Upper lobe of left lung (tissue), 4 donors: ENCODE measurements around the gene WDTC1.

ENCODE experiments used
- CTCF ChIP-seq, 6 experiments: fragments of 450-650 bp in 4 of 6; fragments of 200-600 bp in 2 of 6; sonication (generic) in 2 of 6; IDR thresholded peaks; one replicate each; pipeline ENCODE4 v1.5.1; 2016 to 2019; ENCODE audit warnings: antibody characterized with exemption in 6 of 6
- POLR2A ChIP-seq, 4 donors: fragments of 450-650 bp; IDR thresholded peaks; one replicate each; pipeline ENCODE4 v1.5.1; 2016 to 2017; ENCODE audit warnings: antibody characterized with exemption in 4 of 4, mild to moderate bottlenecking in 2 of 4

DNA sequence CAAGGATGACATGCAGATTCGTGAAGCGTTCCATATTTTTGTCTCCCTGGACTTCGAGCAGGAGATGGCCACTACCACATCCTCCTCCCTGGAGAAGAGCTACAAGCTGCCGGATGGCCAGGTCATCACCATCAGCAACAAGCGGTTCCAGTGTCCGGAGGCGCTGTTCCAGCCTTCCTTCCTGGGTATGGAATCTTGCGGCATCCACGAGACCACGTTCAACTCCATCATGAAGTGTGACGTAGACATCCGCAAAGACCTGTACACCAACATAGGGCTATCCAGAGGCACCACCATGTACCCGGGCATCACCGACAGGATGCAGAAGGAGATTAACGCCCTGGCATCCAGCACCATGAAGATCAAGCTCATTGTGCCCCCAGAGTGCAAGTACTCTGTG lies 90.9 kb downstream of the WDTC1 start:
- TF ChIP-seq POLR2A (IDR thresholded peaks at IDR 0.05) (no peak), CTCF (IDR thresholded peaks at IDR 0.05) (no peak)
